GM18870 (cell line): Measurements from ENCODE around the gene LIPC.

Experiments
- ATAC-seq: cut with Tn5 transposase; IDR thresholded peaks from one replicate; pipeline ENCODE4 v1.9.1; 2021; ENCODE audit warnings: moderate library complexity; ENCODE audit not compliant: unreplicated experiment

The LIPC gene

DNA sequence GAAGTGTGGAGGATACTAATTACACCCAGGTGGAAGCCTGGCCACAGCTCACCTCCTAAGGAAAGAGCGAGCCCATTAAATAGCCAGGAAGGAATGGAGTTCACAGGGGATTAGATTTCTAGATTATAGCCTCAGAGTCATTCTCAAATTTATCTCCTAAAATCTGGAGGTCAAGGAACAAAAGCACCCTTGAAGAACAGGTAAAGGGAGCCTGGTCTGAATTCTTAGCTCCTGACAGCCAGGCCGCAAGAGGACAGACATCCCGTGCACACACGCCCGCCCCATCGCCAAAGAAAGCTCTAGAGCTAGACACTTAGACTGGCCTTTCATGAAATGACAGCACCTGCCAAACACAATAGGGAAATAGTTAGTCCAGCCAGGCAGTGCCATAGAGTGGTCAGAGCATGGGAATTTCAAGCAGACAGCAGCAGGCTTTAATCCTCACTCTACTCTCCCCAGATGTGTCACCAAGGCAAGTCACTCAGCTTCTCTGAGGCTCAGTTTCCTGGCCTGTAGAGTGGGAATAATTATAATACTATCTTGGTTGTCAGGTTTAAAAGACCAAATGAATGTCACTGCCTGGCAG, 59.2 kb downstream of the LIPC start:
- no peak for ATAC-seq

DNA sequence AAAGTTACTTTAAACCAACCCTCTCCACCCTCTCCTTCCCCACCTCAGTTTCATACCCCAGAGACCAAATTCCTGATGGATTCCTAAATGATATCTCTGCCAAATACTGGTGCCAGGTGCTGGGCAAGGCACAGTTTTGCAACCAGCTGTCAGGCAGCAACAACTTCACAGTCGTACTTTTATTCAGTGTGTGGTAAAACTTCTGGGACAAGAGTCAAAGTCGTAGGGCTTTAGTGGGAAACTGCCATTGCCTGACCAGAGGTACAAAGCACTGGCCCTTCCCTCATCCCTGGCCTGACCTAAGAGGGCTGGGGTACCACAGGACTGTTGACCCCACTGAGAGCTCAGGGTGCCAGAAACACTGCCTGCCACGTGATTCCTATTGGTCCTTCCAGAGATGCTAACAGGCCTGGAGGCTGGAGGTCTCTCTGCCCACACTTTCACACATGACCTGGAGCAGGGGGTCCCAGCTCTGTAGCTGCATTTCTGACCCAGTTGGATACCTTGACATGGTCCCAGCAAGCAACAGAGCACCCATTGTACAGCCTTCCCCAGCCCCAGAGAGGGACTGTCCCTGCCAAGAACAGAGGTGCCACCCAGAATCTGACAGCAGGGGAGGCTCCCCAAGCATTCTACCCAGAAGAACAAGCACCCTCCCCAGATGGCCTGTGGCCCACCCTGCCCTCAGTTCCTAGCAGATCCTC, 59.9 kb downstream of the LIPC start:
- ATAC-seq: no peak

DNA sequence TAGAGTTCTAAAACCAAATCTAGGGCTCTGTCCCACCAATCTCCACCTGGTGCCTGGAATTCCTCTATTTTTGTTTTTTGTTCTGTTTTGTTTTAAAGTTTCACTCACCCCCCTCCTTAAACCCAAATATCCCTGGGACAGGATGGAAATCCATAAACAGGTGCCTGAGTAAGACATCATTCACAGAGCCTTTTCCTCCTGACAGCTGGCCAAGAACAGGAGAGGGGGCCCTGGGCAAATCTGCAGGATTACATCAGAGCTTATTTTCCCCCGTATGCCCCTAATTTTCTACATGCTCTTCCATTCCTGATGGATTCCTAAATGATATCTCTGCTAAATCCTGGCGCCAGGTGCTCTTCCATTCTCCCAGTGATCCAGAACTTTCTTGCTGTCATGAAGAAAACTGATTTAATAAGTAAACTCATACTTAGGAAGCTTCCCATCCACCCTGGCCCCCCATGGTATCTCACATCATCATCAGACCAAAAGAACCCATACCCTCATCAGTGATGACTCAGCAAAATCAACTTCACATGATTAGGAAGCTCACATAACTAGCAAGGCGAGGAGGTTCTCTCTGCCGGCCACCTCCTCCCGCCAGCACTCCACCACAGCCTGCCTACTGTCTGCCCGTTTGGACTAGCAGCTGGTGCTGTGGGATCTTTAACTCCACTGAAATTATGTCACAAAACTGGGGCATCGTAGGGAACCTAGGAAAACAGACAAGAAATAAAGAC, 61.0 kb downstream of the LIPC start:
- no peak for ATAC-seq

DNA sequence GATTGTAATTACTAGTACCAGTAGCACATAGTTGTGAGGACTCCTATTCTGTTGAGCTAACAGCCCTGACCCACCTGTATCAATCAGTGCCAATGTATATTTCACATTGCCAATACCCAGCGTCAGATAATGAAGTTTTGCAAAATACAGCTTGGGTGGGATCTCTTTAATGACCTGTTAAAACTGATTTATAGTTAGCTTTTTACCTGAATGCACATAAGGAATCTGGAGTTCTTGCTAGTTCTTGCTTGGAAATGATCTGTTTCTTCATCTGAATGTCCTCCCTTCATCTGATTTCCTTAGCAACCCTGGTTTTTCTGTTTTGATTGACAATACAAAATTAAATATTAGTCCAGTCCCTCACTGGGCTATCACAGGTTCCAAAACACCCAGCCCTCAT, 62.8 kb downstream of the LIPC start:
- no peak for ATAC-seq

DNA sequence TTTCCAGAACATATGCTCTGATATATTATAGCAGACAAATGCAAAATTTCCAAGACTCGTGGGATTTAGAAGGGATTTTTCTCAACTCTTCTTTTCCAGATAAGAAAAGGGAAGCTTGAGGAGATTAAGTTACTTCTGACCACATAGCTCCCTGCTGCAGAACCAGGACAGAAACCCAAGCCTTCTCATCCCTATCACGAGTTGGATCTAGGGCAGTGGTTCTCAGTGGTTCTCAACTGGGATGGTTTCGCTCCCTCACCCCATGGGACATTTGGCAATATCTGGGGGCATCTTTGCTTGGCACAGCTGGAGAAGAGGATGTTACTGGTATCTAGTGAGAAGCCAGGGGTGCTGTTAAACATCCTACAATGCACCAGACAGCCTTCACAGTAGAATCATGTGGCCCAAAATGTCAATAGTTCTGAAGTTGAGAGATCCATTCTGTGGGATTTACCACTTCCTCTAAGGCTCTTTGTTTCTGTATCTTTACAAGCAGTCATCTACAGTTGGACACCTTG, 64.2 kb downstream of the LIPC start:
- ATAC-seq: no peak

DNA sequence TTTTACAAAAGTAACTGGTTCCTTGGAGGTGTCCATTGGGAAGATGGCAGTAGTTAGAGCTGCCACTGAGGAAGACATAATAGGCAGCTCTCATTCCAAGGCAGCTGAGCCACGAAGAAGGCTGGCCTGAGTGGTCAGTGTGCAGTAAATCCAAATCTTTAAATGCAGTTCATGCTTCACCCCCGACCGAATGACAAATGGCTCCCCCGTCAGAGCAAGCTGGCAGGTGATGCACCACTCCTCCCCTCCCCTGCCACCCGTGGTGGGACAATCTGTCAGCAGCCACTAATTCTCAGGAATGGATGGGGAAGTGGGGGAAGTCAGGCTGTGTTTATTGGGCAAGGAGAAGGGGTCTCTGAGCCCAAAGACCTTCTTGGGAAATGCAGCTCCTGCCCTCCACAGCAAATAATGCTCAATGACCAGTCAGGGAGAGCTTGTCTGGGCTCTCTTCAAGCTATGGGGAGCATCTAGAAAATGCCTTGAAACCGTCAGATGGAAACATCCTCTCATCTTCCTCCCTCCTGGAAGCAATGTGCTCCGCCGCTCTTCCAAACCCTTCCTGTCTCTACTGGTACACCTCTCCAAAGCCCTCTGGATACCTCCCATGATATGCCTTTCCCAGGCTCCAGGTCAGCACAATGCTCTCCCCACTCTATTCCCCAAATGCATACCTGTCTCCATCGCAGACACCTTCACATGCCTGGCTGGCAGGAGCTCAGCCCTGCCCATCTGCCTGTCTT, 65.4 kb downstream of the LIPC start:
- no peak for ATAC-seq

DNA sequence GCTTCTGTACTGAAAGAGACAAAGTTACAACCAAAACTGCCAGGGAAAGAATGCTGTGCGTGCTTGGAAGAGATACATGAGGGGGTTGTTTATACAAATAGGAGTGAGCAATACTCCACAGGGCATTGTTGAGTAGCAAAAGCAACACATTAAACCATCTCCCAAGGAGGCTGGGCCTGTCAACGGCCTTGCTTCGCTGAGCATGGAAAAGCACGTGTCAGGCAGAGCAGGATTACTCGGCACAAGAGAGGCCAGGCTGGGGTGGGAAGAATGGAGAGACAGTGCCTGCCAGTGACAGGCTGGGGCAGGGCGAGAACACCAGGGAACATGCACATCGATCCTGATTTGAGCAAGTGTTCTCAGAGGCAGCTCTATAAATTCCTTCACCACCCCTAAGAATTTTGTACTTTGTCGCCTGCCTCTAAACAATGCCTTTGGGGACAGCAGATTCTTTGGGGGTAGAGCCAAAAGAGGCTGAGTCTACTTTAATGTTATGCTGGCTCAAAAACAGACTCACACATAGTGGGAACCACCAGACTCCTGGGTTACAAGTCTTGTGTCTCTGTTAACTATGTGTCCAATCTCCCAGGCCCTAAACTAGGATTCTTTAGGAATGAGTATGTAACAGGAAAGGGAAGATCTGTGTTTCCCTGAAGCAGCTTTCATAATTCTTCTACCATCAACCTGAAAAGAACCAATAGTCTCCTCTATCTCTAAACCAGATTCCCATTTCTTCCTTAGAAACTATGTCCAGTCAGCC, 67.2 kb downstream of the LIPC start:
- no peak for ATAC-seq

DNA sequence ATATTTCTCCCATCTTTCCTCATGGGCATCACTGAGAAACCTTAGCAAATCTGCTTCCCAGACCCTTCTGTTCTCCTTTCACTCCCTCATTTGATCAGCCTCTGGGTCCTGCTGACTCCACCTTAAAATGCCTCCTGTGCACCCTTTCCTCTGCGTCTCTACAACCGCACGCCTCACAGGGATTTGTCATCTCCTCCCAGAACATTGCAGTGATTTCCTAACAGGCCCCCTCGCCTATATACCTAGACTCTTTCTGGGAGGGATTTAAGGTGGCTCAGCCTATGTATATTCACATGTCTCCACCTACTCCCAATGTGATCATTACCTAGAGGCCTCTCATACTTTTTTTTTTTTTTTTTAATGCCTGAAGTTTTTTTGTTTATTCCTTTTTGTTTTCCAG, 69.2 kb downstream of the LIPC start:
- ATAC-seq: no peak

DNA sequence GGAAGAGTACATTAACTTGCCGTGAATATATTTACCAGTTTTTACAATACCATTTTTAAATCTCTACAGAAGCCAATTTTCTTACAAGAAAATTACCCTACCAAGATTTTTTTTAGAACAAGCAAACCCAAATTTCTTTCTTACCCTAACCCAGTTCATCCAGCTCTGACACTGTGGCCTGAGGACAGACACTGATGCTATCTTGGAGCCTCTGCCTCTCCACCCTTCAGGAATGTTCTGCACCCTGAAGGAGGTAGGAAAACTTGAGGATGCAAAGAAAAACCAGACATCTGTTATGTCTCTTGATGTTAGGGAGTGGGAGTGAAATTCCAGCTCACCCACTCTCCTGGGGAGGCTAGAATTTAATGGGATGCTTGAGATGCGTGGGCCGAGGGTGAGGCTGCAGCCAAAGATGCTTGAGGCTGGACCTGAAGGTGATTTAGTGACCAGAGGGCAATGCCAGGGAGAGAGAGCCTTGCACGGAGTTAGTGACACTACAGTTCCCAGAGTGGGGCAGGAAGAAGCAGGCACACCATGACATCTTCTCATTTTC, 69.9 kb downstream of the LIPC start:
- no peak for ATAC-seq

DNA sequence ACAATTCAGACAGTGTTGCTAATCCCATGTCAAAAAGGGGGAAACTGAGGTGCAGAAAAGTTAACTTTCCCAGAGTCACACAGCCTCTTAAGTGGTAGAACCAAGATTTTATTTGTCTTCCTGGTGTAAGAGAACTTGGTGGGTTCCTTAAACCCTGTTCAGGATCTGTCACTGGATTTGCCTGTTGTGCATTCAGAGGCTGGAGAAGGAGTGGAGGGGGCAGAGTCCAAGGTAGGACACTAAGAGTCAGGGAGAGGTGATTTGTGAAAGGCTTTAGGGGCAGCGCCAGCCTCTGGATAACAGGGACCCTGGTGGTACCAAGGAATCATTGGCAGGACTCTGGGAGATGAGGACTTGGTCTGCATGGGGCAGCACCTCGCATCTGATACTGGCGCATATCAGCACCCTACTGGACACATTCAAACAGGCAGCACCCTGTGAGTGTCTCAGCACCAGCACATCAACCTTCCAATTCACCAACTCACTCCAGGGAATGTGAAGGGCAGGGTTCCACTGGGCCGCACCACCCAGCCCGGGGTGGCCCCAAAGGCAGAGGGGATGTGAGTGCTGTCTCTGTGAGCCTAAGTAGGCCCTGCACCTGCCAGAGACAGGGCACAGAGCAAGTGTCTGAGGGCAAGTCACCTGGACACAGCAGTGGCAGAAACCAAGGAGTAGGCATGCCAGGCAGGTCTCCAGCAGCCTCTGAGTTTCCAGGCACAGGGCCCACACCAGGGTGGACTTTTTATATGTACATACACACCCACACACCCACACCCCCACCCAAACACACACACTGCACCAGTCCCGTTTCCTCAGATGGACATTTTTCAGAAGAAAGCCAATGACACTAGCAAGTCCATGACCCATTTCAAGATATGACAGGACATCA, 71.6 kb downstream of the LIPC start:
- no peak for ATAC-seq

DNA sequence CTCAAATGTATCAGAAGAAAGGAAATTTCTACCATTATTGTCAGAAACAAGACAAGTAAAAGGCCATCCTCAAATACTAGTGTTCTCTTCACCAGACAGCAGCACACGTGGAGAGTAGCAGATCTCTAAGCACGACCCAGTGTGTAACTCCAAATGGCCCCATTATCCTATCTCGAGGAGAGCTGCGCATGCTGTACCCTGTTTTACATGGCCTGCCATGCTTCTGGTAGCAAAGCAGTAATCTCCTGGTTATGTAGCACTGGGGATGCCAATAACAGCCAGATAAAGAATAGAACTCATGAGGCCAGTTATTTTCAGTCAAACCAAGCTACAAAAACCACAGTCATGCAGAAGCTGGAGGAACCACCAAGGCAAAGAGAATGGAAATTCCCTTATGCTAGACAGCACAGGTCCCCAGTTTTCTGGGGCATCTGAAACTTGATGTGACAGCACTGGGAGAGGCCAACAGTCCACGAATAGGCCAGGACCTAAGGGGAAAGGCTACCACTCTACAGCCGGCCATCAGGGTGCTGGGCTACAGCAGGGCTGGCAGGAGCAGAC, 73.0 kb downstream of the LIPC start:
- no peak for ATAC-seq

DNA sequence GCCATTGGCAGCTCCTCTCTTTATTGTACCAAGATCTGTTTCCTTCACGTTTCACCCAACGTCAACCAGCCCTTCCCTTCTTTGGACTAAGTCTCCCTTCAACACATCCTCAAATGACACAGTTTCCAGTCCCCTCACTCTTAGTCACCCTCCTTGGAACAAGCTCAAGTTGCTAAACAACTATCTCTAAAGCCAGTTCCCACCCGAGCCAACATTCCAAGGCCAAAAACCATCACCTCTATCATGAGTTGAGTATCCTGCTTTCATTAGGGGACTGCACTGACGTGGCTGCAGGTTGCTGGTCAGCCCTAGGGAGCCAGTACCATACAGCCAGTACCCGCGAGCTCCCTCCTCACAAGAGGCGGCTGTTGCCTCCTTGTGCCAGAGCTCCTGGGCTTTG, 73.8 kb downstream of the LIPC start:
- ATAC-seq: no peak

DNA sequence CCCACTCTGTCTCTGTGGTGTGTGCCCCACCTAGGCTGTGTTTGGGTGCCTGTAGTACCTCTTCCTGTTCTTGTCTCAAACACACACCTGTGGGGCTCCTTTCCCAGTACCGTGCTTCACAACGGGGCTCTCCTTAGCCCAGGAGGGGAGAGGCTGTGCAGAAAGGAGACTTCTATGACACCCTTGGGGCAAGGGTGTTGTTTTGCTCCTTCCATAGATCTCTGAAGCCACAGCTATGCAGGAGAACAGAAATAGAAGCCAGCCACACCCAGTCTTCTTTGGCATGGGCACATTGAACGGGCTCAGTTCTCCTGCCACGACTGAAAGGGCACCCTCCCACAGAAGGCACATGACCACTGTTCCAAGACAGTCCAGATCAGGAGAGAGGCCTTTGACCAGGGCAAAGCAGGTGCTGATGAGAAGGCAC, 74.3 kb downstream of the LIPC start:
- no peak for ATAC-seq

DNA sequence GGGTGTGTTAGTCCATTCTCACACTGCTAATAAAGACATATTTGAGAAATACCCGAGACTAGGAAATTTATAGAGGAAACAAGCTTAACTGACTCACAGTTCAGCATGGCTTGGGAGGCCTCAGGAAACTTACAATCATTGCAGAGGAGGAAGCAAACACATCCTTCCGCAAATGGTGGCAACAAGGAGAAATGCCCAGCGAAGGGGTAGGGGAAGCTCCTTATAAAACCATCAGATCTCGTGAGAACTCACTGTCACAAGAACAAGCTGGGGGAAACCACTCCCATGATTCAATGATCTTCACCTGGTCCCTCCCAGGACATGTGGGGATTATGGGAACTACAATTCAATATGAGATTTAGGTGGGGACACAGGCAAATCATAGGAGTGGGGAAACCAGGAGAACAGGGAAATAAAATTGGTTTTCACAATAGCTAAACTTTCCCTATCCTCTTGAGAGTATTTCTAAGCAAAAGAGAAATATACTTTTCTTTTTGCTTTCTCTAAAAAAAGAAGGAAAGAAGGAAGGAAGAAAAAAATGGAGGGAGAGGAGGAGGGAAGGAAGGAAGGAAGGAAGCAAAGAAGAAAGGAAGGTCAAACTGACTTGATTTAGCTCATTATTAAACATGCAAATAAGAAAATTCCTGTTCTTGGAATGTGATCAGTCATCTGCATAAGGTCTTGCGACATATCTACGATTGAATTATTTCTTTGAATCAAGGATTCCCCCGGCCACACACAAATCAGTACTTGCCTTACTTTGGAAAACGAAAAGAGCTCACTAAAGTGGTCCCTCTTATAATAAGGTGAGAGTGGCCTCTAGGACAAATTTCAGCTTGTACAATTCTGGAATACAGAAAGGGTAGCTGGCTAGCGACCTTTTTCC, 75.2 kb downstream of the LIPC start:
- no peak for ATAC-seq

DNA sequence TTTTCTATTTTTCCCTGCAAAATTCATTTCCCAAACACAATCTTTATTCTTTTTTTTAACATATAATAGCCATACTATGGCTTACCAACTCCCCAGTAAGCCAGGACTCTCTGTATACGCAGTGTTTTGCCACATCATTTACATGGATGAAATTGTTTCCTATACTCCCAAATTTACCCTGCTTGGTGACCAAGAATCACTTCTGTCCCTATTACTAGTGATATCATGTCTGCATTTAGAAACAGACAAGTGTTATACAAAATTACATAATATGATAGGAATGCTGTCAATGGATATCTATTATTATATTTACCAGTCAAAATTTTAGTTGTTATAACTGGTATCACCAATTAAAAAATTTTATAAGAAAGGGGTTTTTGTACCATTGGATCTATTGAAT, 77.8 kb downstream of the LIPC start:
- ATAC-seq: no peak

DNA sequence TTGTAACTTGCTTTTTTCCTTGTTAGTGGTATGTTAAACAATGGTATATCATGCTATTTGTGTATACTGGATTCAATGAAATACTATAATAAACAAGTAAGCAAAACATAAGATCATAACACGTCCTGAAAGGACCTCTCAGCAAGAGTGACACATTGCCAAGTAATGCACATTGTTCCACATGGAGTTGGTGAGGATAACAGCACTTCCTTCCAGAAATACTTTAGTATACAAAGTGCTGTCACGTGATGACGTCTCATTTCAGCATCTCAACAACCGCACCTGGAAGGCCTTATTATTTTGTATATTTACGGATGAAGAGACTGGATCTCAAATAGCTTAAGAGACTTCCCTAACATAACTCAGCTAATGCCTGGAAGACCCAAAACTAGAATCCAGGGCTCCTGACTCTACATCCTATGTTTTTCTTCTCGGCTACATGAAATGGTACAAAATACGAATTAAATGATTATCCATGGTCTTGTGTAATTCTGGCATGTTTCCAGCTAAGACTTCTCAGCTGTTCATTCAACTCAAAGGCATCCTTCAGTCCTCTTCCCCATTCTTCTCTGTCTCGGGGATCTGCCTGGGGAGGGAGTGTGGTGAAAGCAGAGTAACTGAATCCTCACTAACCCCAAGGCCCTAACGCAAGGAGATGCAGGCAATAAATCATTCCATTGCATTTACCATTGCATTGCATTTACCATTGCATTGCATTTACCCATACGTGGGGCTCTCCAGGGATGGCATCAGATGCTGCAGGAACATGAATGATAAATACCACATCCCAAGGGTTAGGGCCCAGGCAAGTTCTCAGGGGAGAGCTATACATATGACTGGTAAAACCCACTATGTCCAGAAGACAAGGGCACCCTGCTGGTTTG, 79.2 kb downstream of the LIPC start:
- ATAC-seq: no peak

DNA sequence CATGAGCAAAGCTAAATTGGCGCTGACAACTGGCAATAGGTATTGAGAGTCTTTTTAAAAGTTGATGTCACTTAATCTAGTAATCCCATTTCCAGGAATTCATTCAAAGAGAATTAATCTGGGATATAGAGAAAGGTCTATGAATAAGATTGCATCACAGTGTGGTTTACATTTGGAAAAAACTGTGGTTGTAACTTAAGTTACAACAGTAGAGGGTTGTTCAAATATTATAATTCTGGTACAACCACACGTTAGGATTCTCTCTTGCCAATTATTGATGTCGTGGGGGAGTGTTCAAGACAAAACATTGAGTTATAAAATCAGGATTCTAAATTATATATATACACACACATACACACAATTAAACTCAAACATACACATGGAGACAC, 79.8 kb downstream of the LIPC start:
- ATAC-seq: no peak
